ENCODE results near the gene ABCB6.
"Not testable (repeated sequence)": the region's sequence is repeated elsewhere in the genome, so short reads cannot be mapped to it uniquely, and the experiment has no call there.

ABCB6 gene

GRCh38 chr2:219213486-219214071 lies 5.2 kb downstream of the ABCB6 start:
- DNase-seq: no peak

GRCh38 chr2:219213026-219213415 lies 5.7 kb downstream of the ABCB6 start:
- no peak for DNase-seq

- no peak for DNase-seq
These were observed 7.8 kb downstream of the ABCB6 start for GRCh38 chr2:219210886-219211362.

GRCh38 chr2:219210196-219210885 lies 8.4 kb downstream of the ABCB6 start:
- no peak for DNase-seq

- DNase-seq: no peak
These were observed 9.2 kb downstream of the ABCB6 start for GRCh38 chr2:219209236-219210195.

- DNase-seq: peak in 2 of 3 donors; percentile 17 to 21
These were observed 10.6 kb downstream of the ABCB6 start for GRCh38 chr2:219207884-219208740.

GRCh38 chr2:219207134-219207883 lies 11.4 kb downstream of the ABCB6 start:
- DNase-seq: no peak

GRCh38 chr2:219206328-219207133 lies 12.2 kb downstream of the ABCB6 start, which contains the start of gene ZFAND2B:
TSS of gene ZFAND2B (plus strand) at chr2:219206782. CDS start at chr2:219206988, 206 bp downstream.
- DNase-seq: peak; percentile 96 to 99 (median 98)

- DNase-seq: no peak
These were observed 12.8 kb downstream of the ABCB6 start for GRCh38 chr2:219205981-219206327.

- no peak for DNase-seq
These were observed 13.6 kb downstream of the ABCB6 start for GRCh38 chr2:219205165-219205538.

GRCh38 chr2:219204425-219205164 lies 14.2 kb downstream of the ABCB6 start:
- no peak for DNase-seq

GRCh38 chr2:219201331-219201730 lies 17.4 kb downstream of the ABCB6 start:
- DNase-seq: not testable (repeated sequence)

- DNase-seq: peak in 1 of 3 donors; percentile 11
These were observed 18.0 kb downstream of the ABCB6 start for GRCh38 chr2:219200502-219201326.

GRCh38 chr2:219199470-219200211 lies 19.1 kb downstream of the ABCB6 start:
- DNase-seq: no peak

- DNase-seq: no peak
These were observed 19.8 kb downstream of the ABCB6 start for GRCh38 chr2:219198974-219199373.

GRCh38 chr2:219197388-219197787 lies 21.4 kb downstream of the ABCB6 start:
- DNase-seq: peak in 1 of 3 donors; percentile 14

GRCh38 chr2:219186754-219187456 lies 31.9 kb downstream of the ABCB6 start:
- no peak for DNase-seq

- no peak for DNase-seq
These were observed 34.6 kb downstream of the ABCB6 start for GRCh38 chr2:219184121-219184520.

Measured in suppressor macrophage treated with lipopolysaccharide for 1 hour (primary cell).